ENCODE data around the gene UBE2J2.

The UBE2J2 gene

GRCh38 chr1:1237874-1238701 is 35.6 kb downstream of the UBE2J2 start:
- no peak for DNase-seq

- no peak for DNase-seq
Measured at GRCh38 chr1:1236945-1237873, 36.4 kb downstream of the UBE2J2 start.

- no peak for DNase-seq
Measured at GRCh38 chr1:1236176-1236763, 37.4 kb downstream of the UBE2J2 start.

- DNase-seq, result no peak
Measured at GRCh38 chr1:1235016-1235744, 38.5 kb downstream of the UBE2J2 start.

GRCh38 chr1:1234180-1234808 is 39.4 kb downstream of the UBE2J2 start:
- no peak for DNase-seq

- DNase-seq, result no peak
Measured at GRCh38 chr1:1233567-1233892, 40.1 kb downstream of the UBE2J2 start.

- DNase-seq, result no peak
Measured at GRCh38 chr1:1232796-1233566, 40.7 kb downstream of the UBE2J2 start.

GRCh38 chr1:1232208-1232795 is 41.4 kb downstream of the UBE2J2 start, which contains the start of gene B3GALT6:
TSS of gene B3GALT6 (plus strand) at chr1:1232237. CDS start at chr1:1232279, 42 bp downstream.
- no peak for DNase-seq

GRCh38 chr1:1231400-1232207 is 42.0 kb downstream of the UBE2J2 start, which contains the start of gene SDF4:
TSS of gene SDF4 (minus strand) at chr1:1232001. CDS start at chr1:1228772, 3,229 bp downstream.
- peak; percentile 96 for DNase-seq

GRCh38 chr1:1230656-1231399 is 42.8 kb downstream of the UBE2J2 start:
- DNase-seq, result no peak

GRCh38 chr1:1229770-1230169 is 43.9 kb downstream of the UBE2J2 start:
- no peak for DNase-seq

- no peak for DNase-seq
Measured at GRCh38 chr1:1228596-1229321, 44.9 kb downstream of the UBE2J2 start.

GRCh38 chr1:1228187-1228586 is 45.5 kb downstream of the UBE2J2 start:
- no peak for DNase-seq

- DNase-seq, result no peak
Measured at GRCh38 chr1:1227386-1227785, 46.3 kb downstream of the UBE2J2 start.

GRCh38 chr1:1226566-1227362 is 46.9 kb downstream of the UBE2J2 start:
- DNase-seq, result no peak

- DNase-seq, result no peak
Measured at GRCh38 chr1:1225913-1226312, 47.7 kb downstream of the UBE2J2 start.

- no peak for DNase-seq
Measured at GRCh38 chr1:1225238-1225845, 48.3 kb downstream of the UBE2J2 start.

Data from midbrain (tissue), 1 donor.